Mesothelial cell of epicardium (in vitro differentiated cells): ENCODE measurements around the gene SNX19. TPM values are rescaled to one million over a fixed set of nuclear protein-coding genes. Genes with fewer than 3 reads are reported as not detected.

Experiments used
- DNase-seq, 2 experiments: peaks; one replicate each; pipeline ENCODE4 v3.0.0; 2021; ENCODE audit warnings: low spot score in 2 of 2; ENCODE audit not compliant: unreplicated experiment in 2 of 2
- H3K27ac Mint-ChIP-seq: 2 replicates; pipeline ENCODE4 v1.8.0; 2021; ENCODE audit warnings: mixed read lengths
- H3K27me3 Mint-ChIP-seq: 2 replicates; pipeline ENCODE4 v1.8.0; 2021; ENCODE audit warnings: low read depth, mixed read lengths
- H3K36me3 Mint-ChIP-seq: 2 replicates; pipeline ENCODE4 v1.8.0; 2021; ENCODE audit warnings: mixed read lengths
- H3K4me1 Mint-ChIP-seq: 2 replicates; pipeline ENCODE4 v1.8.0; 2021; ENCODE audit warnings: mixed read lengths
- H3K4me3 Mint-ChIP-seq: 2 replicates; pipeline ENCODE4 v1.8.0; 2021; ENCODE audit warnings: mild to moderate bottlenecking, moderate library complexity, mixed read lengths
- H3K9me3 Mint-ChIP-seq: 2 replicates; pipeline ENCODE4 v1.8.0; 2021; ENCODE audit warnings: mixed read lengths
- total RNA-seq: library from RNA; stranded (reverse); gene quantifications from 3 replicates; pipeline ENCODE4 v1.2.1, GENCODE V29; 2021
- TF ChIP-seq, protein P1 (sequence below): fragments of 200-600 bp; sonication (generic); IDR thresholded peaks from one replicate; pipeline ENCODE4 v1.5.0; 2021; ENCODE audit warnings: antibody characterized with exemption; ENCODE audit not compliant: unreplicated experiment

SNX19 gene
- total RNA-seq, 1 donor from 2014 or later: 60.1 TPM

DNA sequence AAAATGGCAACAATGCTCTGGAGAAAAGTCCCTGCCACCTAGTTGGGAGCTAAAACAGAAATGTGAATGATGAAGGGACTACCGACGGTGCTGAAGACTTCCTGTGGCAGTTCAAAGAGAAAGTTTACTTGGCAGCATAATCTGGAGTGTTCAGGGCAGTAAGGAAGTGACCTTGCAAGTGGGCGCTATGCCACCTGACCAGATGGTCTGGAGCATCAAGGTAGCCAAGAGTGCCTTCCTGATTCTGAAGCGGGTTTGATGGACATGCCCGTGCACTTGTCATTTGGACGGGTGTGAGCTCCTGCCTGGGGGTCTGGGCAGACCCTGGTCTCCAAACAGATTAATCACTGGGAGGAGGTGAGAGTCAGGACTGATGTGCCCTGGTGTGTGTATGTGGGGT lies 1.8 kb upstream of the SNX19 start:
- Mint-ChIP-seq H3K4me3 (no peak overlapping the region), H3K27me3 (peaks cover 53% of the 10 kb centered on the region), H3K27ac (no peak overlapping the region), H3K4me1 (peaks cover 12% of the 10 kb centered on the region), H3K36me3 (peaks cover 5% of the 10 kb centered on the region), H3K9me3 (no peaks in the 10 kb centered on the region)
- TF ChIP-seq, protein P1, sequence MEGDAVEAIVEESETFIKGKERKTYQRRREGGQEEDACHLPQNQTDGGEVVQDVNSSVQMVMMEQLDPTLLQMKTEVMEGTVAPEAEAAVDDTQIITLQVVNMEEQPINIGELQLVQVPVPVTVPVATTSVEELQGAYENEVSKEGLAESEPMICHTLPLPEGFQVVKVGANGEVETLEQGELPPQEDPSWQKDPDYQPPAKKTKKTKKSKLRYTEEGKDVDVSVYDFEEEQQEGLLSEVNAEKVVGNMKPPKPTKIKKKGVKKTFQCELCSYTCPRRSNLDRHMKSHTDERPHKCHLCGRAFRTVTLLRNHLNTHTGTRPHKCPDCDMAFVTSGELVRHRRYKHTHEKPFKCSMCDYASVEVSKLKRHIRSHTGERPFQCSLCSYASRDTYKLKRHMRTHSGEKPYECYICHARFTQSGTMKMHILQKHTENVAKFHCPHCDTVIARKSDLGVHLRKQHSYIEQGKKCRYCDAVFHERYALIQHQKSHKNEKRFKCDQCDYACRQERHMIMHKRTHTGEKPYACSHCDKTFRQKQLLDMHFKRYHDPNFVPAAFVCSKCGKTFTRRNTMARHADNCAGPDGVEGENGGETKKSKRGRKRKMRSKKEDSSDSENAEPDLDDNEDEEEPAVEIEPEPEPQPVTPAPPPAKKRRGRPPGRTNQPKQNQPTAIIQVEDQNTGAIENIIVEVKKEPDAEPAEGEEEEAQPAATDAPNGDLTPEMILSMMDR: no peak
- DNase-seq: no peak

DNA sequence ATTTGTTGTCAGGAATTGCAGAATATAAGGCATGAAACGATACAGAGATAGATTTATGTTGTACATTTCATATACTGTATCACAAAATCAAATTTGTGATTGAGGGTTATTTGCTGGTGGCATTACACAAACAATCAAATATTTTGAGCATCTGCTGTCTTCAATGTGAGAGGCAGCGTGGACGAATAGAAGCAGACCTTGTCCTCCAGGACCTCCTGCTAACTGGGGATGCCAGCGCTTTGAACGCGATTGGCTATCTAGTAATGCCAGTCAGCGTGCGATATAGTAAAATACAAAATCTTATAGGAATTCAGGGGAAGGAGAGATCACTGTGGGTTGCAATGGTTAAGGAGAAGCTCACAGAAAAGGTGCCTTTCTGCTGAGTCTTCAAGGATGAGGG lies 631 bp upstream of the SNX19 start:
- DNase-seq: no peak
- H3K4me1 Mint-ChIP-seq: peaks cover 12% of the 10 kb centered on the region
- no peaks in the 10 kb centered on the region for H3K9me3 Mint-ChIP-seq
- peak overlapping the region; percentile 78 for H3K4me3 Mint-ChIP-seq
- TF ChIP-seq, protein P1: no peak
- H3K27ac Mint-ChIP-seq: peak overlapping the region; percentile 60
- H3K36me3 Mint-ChIP-seq: peaks cover 6% of the 10 kb centered on the region
- H3K27me3 Mint-ChIP-seq: peaks cover 45% of the 10 kb centered on the region

DNA sequence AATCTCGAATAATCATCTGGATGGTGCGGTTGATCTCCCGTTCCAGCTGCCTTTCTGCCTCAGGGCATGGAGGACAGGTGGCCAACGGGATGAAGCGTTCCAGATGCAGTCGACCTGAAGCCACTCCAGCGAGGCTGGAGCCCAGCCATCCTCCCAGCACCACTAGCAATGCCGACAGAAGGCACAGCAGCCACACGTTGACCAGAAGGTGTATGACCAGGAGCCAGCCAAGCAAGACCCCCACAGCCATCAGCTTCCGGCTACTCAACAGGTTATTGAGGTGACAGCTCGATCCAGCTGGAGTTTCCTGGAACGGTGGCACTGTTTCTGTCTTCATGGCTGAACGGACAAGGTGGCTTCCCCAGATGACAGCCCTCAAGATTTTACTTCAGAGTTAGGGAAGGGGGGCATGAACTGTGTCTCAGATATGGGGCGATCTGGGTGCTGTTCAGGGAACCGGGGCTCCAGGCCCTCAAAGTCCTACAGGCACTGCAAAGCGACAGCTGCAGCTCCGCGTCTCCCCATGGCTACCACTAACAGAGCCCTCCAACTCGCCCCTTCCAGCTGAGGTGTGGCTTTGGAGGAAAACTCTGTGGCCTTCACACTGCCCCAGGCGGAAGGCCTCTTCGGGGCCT lies 559 bp downstream of the SNX19 start:
- TF ChIP-seq, protein P1: no peak

DNA sequence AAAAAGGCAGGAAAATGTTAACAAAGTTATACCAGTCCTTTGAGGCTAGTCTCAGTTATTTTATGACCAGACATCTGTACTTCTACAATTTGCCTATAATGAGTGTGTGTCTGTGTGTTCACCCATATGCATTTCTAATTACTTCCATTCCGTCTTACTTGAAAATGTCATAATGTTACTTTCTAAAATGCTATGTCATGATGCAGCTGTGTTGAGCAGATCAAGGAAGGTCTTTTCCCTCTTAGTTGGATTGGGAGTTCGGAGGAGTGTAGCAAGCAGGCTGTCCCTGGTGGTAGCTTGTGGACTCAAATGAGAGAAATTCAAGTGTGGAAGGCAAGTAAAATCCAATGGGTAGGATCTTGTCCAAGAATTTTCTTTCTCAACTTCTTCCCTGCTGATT lies 3.0 kb downstream of the SNX19 start:
- peaks cover 12% of the 10 kb centered on the region for H3K4me1 Mint-ChIP-seq
- peaks cover 8% of the 10 kb centered on the region for H3K27me3 Mint-ChIP-seq
- H3K9me3 Mint-ChIP-seq: no peaks in the 10 kb centered on the region
- H3K36me3 Mint-ChIP-seq: peaks cover 19% of the 10 kb centered on the region
- TF ChIP-seq, protein P1: no peak
- peak overlapping the region; percentile 15 for H3K4me3 Mint-ChIP-seq
- no peak for DNase-seq
- no peak overlapping the region for H3K27ac Mint-ChIP-seq

More for the DNA sequence above, 559 bp downstream of the SNX19 start:
- DNase-seq: no peak
- Mint-ChIP-seq H3K27me3 (peaks cover 33% of the 10 kb centered on the region), H3K4me3 (peak overlapping the region; percentile 78), H3K36me3 (peaks cover 14% of the 10 kb centered on the region), H3K9me3 (no peaks in the 10 kb centered on the region), H3K27ac (peak overlapping the region; percentile 74), H3K4me1 (peaks cover 12% of the 10 kb centered on the region)

- TF ChIP-seq, protein P1: no peak
- H3K36me3 Mint-ChIP-seq: peaks cover 19% of the 10 kb centered on the region
- DNase-seq: no peak
- no peak overlapping the region for H3K27ac Mint-ChIP-seq
- H3K27me3 Mint-ChIP-seq: peaks cover under 1% of the 10 kb centered on the region
- no peak overlapping the region for H3K4me3 Mint-ChIP-seq
- no peaks in the 10 kb centered on the region for H3K9me3 Mint-ChIP-seq
- peaks cover 12% of the 10 kb centered on the region for H3K4me1 Mint-ChIP-seq
Observed at GRCh38 chr11:130912552-130912951, 3.7 kb downstream of the SNX19 start.

- Mint-ChIP-seq H3K27ac (no peak overlapping the region), H3K4me3 (no peak overlapping the region), H3K4me1 (peaks cover 12% of the 10 kb centered on the region), H3K27me3 (no peaks in the 10 kb centered on the region), H3K9me3 (no peaks in the 10 kb centered on the region), H3K36me3 (peaks cover 22% of the 10 kb centered on the region)
- DNase-seq: no peak
- TF ChIP-seq, protein P1: no peak
Observed at GRCh38 chr11:130911306-130911705, 5.0 kb downstream of the SNX19 start.
